HG03520 (cell line): Measurements from ENCODE around the gene G2E3.
"Not testable (repeated sequence)": the region's sequence is repeated elsewhere in the genome, so short reads cannot be mapped to it uniquely, and the experiment has no call there.

ENCODE experiments used
- ATAC-seq: cut with Tn5 transposase; IDR thresholded peaks from one replicate; pipeline ENCODE4 v1.9.1; 2021; ENCODE audit warnings: mild to moderate bottlenecking, moderate library complexity; ENCODE audit not compliant: unreplicated experiment

Gene G2E3

DNA sequence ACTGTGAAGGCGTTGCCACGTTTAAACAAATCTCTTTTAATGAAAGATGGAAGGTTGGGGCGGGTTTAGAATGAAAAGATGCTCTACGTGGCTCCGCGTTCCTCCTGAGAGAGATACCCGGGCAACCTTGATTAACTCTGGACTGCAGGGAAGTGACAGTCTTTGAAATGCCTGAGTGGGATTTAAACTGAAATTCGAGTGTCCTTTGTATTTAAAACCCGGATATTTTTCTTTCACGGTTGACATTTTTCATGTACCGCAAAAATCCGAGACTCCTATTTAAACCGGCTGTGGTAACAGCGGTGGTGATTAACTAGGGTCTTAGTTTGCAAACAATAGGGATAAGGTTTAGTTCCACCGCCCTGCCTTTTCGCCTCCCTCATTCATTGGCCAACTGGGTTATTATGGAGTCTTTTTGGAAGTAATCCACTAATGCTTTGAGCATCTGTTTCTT, 707 bp downstream of the G2E3 start:
- ATAC-seq, result peak; percentile 16

DNA sequence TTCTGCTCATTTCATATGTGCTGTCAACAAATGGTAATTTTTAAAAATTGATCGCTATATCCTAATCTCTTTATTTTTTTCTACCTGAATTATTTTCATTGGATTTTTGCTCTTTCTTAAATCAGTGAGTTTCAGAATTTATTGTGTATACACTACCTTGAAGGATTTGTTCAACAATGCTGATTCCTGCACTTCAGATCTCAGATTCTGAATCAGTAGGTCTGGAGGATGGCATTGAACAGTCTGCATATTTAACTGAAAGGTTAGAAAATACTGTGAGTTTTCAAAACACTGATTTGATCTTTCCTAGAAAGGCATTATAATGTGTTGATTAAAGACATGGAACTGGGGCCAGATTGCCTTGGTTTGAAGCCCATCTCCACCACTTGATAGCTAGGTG, 1.6 kb downstream of the G2E3 start:
- ATAC-seq, result no peak

DNA sequence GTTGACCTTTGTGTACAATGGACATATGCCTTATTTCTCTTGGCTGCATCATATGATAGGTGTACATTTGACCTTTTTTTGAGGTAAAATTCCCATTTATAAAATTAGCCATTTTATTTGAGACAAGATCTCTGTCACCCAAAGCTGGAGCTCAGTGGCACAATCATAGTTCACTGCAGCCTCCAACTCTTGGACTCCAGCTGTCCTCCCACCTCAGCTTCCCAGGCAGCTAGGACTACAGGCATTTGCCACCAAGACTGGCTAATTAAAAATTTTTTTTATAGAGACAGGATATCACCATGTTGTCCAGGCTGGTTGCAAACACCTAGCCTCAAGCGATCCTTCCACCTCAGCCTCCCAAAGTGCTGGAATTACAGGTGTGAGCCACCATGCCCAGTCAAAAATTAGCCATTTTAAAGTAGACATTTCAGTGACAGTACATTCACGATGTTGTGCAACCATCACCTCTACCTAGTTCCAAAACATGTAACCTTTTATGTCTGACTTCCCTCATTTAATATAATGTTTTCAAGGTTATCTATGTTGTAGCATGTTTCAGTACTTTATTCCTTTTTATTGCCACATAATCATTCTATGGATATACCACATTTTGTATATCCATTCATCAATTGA, 5.4 kb downstream of the G2E3 start:
- ATAC-seq, result no peak

DNA sequence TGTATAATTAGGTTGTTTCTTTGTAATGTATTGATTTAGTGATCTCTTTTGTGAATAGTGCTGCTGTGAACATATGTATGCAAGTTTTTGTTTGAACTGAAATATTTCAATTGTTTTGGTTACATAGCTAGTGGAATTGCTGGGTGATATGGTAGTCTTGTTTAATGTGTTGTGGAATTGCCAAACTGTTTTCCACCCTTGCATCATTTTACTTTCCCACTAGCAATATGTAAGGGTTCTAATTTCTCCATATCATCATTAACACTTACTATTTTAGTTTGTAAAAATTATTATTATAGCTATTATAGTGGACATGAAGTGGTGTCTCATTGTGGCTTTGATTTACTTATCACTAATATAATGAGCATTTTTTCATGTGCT, 5.9 kb downstream of the G2E3 start:
- no peak for ATAC-seq

DNA sequence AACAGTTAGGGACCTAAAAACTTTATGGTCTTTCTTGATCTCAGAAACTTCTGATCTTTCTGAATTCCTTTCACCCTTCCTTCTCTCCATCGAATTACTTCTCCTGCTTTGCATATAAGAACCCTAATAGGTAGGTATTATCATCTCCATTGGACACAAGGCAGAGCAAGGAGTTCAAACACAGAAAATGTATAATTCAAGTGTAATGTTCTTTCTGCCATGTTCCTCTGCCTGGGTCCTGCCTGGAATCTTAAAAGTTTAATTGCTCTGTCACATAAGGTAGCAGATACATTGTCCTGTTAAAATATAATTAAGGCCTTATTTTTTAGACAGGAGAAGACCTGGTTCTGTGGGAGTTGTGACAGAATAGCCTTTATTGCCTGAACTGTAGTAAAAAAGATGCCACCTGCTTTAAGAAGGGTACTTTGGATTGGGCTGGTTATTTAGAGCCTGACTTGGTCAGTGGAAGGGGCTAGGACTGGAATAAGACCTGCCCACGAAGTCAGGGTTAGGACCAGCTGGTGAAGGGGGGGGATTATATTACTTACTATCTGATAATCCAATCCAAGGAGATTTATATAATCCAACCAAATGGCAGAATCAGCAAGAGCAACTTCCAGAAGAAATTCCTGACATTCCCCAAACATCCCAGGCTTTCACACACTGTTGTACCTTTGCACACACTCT, 10.4 kb downstream of the G2E3 start:
- no peak for ATAC-seq

DNA sequence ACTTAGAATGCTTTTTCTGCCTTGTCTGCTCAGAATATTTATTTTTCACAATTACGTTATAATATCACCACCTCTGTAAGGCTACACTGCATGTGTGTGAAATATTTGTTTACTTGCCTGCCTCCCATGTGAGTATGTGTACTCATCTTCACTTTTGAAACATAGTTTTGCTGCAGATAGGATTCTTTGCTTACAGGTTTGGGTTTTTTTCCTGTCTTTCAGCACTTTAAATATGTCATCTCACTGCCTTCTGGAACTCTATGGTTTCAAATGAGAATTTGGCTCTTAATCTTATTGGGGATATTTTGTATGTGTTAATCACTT, 10.9 kb downstream of the G2E3 start:
- ATAC-seq, result no peak

DNA sequence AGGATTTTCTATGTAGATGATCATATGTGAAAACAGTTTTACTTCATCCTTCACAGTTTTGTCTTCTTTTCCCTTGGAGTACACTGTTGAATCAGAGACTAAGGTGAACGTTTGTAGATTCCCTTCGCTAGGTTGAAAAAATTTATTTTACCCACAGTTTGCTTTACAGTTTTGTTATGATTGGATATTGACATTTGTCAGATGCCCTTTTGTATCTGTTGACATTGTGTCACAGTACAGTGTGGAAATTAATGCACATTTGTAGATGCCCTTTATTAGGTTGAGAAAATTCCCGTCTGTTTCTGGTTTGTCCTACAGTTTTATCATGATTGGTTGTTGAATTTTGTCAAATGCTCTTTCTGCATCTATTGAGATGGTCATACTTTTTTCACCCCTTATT, 13.3 kb downstream of the G2E3 start:
- ATAC-seq, result no peak

DNA sequence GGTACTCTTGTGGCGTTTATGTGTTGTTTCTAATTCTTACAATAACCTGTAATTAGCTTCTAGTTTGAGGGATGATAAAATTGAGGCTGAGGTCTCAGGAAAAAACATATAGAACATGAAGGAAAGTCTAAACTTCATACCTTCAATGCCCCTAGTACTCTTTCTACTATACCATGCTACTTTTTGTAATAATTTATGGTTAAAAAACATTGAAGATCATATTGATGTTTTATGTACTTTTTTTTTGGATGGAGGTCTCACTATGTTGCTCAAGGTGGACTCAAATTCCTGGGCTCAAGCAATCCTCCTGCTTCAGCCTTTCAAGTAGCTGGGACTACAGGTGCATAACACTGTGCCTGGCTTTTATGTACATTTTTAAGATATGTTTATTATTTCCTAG, 13.8 kb downstream of the G2E3 start:
- no peak for ATAC-seq

DNA sequence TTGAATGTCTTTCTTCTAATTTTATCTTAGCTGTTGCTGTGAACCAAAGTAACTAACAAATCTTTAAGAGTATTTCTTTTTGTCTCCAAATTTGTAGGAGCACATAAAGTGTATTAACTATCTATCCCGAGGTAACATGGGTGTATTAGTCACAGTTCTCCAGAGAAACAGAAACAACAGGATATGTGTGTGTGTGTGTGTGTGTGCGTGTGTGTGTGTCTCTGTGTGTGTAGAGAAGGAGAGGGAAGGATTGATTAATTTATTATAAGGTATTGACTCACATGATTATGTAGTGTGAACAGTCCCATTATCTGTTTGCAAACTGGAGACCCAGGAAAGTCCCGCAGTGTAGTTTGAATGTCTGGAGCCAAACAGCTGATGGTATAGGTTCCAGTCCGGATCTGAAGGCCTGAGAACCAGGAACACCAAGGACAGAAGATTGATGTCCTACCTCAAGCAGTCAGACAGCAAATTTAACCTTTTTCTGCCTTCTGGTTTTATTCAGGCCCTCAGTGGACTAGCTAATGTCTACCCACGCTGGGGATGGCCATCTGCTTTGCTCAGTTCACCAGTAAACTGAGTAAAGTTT, 14.4 kb downstream of the G2E3 start:
- no peak for ATAC-seq

DNA sequence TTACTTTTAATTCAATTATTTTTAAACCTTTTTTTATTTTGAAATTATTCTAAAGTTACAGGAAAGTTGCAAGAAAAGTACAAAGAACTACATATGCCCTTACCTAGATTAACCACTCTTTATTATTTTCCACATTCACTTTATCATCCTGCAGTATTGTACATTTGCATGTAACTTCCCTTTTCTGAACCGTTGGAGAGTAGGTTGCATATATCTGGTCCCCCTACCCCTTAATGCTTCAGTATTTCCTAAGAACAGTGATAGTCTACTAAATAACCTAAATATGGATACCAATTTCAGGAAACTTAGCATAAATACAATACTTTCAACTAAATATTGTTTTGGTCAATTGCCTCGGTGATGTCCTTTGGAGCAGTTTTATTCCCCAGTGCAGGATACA, 15.0 kb downstream of the G2E3 start:
- no peak for ATAC-seq

DNA sequence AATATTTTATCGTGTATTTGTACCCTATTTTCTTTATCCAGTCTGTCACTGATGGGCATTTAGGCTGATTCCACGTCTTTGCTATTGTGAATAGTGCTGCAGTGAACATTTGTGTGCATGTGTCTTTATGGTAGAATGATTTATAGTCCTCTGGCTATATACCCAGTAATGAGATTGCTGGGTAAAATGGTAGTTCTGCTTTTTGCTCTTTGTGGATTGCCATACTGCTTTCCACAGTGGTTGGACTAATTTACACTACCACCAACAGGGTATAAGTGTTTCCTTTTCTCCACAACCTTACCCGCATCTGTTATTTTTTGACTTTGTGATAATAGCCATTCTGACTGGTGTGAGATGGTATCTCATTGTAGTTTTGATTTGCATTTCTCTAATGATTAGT, 15.8 kb downstream of the G2E3 start:
- not testable (repeated sequence) for ATAC-seq

DNA sequence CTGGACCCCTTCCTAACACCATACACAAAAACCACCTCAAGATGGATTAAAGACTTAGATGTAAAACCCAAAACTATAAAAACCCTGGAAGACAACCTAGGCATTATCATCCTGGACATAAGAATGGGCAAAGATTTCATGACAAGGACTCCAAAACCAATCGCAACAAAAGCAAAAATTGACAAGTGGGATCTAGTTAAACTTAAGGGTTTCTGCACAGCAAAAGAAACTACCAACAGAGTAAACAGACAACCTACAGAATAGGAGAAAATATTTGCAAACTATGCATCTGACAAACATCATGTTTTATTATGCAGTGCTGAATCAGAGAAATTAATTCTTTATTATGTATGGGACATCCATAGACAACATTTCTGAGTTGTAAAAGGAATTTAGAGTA, 17.4 kb downstream of the G2E3 start:
- ATAC-seq, result not testable (repeated sequence)

DNA sequence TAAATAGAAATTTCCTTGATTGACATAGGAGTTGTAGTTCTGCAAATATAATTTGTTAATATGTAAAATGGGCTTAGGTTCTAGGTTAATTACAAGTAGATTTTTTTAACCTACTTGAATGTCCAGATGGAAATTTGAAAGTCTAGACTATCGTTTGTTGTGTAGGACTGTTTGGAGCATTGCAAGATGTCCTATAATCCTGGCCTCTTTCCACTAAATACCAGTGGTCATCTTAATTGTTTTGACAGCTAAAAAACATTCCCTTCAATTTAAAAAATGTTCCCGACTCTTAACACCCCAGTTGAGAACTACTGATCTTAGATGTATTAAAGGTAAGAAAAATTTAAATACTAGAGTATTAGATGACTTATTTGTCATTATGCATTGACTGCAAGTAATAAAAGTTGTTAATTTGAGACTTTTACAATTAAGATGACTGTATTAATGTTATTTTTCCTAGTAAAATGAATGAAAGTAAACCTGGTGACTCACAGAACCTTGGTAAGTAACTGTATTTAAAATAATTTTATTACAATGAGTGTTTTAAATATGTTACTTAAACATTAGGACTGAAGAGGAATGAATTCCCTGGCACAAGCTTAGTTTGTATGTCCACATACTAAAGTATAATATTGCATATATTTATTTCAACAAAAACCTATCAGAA, 21.8 kb downstream of the G2E3 start:
- ATAC-seq, result no peak

DNA sequence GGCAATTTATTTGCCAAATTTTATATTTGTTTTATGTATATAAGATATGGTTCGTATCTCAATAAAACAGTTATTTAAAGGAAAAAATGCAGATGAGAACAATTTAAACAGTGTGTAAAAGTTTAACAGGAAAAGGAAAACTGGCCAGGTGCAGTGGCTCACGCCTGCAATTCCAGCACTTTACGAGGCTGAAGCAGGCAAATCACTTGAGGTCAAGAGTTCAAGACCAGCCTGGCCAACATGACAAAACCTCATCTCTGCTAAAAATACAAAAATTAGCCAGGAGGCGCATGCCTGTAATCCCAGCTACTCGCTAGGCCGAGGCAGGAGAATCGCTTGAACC, 22.3 kb downstream of the G2E3 start:
- no peak for ATAC-seq

DNA sequence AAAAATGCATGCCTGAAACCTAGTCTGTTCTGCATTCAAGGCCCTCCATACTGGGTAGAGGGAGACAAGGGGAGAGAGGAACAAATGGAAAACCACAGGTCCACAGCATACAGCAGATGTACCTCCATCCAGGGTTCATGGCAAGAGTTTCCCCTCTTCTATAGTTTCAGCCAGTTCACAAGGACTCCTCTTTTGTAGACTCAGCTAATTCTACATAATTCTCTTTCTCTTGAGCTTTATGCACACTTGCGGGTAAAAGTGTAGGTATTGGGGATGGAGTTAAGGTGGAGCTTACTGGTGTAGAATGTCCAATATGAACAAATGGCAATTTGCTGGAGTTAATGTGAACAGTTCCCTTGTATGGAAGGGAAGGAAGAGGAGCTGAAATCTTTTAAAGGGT, 23.4 kb downstream of the G2E3 start:
- ATAC-seq, result no peak

DNA sequence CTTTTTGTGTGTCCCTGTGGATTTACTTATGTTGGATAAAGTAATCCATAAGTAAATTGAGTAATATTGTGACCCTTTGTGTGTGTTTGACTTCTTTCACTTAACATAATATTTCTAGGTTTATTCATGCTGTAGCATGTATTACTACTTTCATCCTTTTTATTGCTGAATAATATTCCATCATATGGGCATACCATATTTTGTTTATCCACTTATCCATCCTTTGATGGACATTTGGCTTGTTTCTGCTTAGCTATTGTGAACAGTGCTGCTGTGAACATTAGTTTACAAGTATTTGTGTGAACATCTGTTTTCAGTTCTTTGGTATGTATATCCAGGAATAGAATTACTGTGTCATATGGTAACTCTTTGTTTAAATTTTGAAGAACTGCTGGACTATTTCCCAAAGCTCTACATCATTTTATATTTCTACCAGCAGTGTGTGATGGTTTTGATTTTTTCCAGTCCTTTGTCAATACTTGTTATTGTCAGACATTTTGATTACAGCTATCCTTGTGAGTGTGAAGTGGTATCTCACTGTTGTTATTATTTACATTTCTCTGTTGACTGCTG, 25.2 kb downstream of the G2E3 start:
- no peak for ATAC-seq

DNA sequence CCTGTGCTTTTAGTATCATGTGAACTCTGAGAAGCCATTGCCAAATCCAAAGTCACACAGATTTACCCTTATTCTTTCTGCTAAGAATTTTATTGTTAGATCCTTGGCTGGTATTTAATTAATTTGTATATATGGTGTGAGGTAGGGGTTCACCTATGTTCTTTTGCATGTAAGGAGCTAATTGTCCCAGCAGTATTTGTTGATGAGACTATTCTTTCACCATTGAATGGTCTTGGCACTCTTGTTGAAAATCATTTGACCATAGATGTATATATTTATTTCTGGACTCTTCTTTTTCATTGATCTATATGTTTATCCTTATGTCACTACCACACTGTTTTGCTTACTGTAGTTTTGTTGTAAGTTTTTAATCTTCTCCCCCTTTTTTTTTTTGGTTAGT, 26.2 kb downstream of the G2E3 start:
- no peak for ATAC-seq

DNA sequence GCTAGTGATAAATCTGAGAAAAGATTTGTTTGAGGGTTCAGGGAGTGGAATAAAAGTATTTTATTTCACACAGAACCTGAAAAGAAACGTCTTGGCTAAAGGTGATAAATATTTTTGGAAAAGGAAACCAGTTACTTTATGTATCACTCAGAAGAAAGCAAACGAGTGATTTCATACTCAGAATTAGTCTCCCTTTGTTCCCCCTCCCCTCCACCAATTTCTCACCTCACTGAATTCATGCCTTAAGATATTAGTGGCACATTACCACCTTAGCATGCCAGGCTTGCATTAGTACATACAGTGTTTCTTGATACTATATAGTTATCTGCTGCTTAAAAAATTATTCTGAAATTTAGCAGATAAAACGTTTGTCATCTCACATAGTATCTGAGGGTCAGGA, 28.2 kb downstream of the G2E3 start:
- no peak for ATAC-seq

DNA sequence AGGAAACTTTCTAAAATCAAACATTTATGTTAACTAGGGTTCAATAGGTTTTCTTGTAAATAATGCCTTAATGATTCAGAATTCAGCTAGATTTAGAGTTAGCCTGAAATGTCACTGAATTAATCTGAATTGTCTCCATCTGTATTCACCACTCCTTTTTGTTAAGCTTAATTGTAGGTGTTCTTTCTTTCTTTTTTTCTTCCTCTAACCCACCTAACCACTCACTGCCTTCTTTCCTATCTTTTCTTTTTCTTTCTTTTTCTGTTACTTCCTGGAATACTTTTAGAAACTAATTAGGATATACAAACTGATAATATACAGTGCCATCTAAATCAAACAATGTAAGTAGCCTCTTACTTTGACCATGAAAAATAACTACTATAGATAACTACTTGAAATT, 29.9 kb downstream of the G2E3 start:
- no peak for ATAC-seq

DNA sequence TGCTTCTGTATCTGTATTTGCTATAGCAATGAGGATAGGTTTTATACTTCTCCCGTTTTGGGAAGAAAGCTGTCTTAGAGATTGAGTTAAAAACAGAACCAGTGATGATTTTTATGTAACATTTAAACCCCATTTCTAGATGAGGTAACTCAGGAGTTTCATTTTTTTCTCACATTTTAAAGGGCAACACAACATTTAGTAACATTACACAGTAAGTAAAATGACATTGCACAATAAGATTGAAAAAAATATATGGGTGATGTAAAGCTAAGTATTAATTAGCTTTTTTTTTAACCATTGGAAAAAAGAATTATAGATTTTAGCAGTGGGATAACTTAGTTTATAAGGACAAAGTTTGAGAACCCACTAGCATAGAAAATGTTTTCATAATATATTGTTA, 38.0 kb downstream of the G2E3 start:
- no peak for ATAC-seq

DNA sequence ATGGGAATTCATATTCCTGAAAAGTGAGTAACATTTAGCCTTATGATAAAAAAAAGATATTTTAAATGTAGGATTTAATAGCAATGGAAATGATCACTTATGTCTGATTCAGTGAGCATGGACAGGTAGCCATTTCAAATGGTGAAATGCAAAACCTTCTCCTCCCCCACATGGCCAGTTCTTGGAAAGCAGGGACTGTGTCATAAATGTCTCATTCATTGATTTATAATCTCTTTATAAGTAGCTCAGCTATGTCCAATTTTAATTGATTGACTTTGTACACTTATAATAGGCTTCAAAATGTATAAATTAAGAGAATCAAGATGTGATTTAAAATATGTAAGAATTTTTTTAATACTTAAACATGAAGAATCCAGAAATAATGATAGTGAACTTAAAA, 38.5 kb downstream of the G2E3 start:
- ATAC-seq, result no peak
